ENCODE data around the gene FAM114A1.
"Not testable (repeated sequence)": the region's sequence is repeated elsewhere in the genome, so short reads cannot be mapped to it uniquely, and the experiment has no call there.

FAM114A1 gene

DNA sequence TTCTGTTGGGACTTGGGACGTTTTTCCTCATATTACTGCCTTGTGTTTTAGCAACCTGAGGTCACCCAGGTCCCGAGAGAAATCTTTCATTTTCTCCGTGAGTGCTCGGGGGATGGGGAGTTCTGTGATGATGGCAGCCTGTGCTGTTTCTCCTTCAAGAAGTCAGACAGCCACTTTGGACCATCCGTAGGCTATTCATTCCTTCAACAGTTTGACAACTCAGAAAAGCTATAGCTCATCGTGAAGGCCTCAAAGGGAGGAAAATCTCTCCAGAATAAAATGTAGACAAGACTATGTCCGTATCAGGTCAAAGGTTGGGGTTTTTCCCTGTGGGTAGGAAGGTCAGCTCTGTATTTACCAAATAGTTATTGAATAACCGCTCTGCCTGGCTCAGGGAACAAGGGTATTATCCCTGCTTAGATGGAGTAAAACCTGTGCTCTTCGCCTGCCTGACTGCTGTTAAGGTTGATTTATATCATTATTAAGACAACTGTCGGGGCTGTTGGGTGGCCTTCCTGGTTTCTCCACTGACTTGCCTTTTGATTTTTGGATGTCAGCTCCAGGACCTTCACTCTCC, 36.6 kb downstream of the FAM114A1 start:
- no peak for DNase-seq (ENCODE audit: low read depth in 2 of 2)

DNA sequence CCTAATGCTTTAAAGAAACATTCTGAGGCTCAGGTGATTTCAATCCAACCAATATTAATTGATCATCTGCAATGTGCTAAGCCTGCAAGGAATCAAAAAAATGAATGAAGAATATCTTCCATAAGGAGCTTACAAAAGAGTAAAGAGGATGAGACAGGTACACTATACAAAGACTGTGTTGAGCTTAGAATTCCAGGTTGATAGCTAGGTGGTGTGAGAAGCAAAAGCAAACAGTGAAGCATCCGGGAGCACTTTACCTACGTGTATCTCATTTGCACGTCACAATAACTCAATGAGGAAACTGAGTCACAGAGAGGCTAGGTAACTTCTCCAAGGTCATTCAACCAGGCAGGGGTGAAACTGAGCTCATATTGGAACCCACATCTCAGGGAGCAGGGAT, 37.1 kb downstream of the FAM114A1 start:
- no peak for DNase-seq (ENCODE audit: low read depth in 2 of 2)

- no peak for DNase-seq (ENCODE audit: low read depth in 2 of 2)
Observed at GRCh38 chr4:38905652-38906385, 38.2 kb downstream of the FAM114A1 start.

- DNase-seq (ENCODE audit: low read depth in 2 of 2) = no peak
Observed at GRCh38 chr4:38907696-38908270, 40.2 kb downstream of the FAM114A1 start.

GRCh38 chr4:38909015-38909414, 41.4 kb downstream of the FAM114A1 start:
- DNase-seq (ENCODE audit: low read depth in 2 of 2) = no peak

- DNase-seq (ENCODE audit: low read depth in 2 of 2) = no peak
Observed at GRCh38 chr4:38911257-38911656, 43.7 kb downstream of the FAM114A1 start.

- DNase-seq (ENCODE audit: low read depth in 2 of 2) = no peak
Observed at GRCh38 chr4:38914854-38915253, 47.2 kb downstream of the FAM114A1 start.

DNA sequence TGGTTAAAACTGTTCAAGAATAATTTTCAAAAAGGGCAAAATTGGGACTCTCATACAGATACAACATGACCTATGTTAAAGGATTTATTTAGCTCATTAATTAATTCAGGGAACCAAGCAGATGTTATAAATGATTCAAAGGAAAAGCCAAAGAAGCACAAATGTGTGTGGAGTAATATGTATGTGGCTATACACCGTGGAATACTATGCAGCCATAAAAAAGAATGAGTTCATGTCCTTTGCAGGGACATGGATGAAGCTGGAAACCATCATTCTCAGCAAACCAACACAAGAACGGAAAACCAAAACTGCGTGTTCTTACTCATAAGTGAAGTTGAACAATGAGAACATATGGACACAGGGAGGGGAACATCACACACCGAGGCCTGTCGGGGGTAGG, 48.7 kb downstream of the FAM114A1 start:
- not testable (repeated sequence) for DNase-seq (ENCODE audit: low read depth in 2 of 2)

- no peak for DNase-seq (ENCODE audit: low read depth in 2 of 2)
Observed at GRCh38 chr4:38917481-38918025, 49.9 kb downstream of the FAM114A1 start.

DNA sequence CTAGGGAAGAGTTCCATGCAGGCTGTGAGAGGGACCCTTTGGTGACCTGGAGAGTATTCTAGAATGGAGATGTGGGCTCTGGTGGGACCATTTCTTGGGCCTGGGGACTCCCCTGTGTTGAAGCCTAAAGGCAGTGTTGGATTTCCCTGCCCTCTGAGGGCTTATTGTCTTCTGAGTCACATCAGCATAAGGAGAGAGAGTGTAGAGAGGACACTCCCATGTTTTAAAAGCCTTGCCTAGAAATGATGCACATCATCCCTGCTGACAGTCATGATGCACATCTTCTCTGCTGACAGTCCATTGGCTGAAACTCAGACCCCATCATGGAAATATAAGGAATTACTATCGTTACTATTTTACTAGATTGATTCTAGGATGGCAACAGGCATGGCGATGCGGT, 51.9 kb downstream of the FAM114A1 start:
- no peak for DNase-seq (ENCODE audit: low read depth in 2 of 2)

DNA sequence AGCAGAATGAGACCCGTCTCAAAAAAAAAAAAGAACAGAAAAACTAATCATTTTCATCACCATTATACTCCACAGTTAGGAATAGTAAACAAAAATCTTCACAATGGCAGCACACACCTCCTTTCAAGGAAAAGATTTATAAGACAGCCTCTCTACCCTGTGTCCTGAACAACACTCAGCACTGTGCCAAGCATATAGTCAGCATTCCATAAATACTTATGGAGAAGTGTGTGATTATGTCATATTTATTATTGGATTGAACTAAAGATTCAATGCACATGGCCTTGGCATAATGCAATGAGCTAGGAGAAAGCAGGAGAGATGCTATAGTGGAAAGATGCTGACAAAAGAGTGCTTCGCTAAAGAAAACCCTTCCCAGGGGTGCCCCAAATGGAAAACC, 52.6 kb downstream of the FAM114A1 start:
- DNase-seq (ENCODE audit: low read depth in 2 of 2) = no peak

- no peak for DNase-seq (ENCODE audit: low read depth in 2 of 2)
Observed at GRCh38 chr4:38920677-38921076, 53.1 kb downstream of the FAM114A1 start.

DNA sequence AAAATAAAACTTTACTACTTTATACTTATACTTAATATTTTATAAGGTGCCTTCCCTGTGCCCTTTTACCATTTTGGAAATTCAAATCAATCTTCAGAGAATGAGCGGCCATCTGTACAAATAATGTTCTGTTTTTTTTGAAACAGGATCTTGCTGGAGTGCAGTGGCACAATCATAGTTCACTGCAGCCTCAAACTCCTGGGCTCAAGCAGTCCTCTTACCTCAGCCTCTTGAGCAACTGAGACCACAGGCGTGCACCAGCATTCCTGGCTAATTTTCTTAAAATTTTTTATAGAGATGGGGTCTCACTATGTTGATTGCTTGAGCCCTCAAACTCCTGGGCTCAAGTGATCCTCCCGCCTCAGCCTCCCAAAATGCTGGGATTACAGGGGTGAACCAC, 53.5 kb downstream of the FAM114A1 start:
- DNase-seq (ENCODE audit: low read depth in 2 of 2) = no peak

- DNase-seq (ENCODE audit: low read depth in 2 of 2) = no peak
Observed at GRCh38 chr4:38923746-38924145, 56.1 kb downstream of the FAM114A1 start.

DNA sequence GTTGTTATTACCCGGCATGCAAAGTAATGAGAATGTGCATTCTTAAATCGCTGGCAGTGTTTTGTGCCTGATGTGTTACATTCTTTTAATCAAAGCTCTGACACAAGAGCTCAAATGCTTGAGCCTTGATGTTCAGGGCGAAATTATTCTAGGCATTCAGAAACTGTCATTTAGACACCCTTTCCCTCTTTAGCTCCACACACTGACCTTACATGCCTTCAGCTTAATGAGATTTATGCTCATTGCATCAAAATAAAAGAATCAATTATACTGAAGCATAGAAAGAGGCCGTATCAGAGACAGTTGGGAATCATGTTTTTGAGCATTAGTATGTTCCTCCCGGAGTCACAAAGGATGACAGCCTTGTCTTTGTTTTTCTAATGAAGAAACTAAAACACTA, 56.7 kb downstream of the FAM114A1 start:
- no peak for DNase-seq (ENCODE audit: low read depth in 2 of 2)

GRCh38 chr4:38925492-38926413, 58.1 kb downstream of the FAM114A1 start:
- no peak for DNase-seq (ENCODE audit: low read depth in 2 of 2)

GRCh38 chr4:38926896-38927295, 59.3 kb downstream of the FAM114A1 start:
- no peak for DNase-seq (ENCODE audit: low read depth in 2 of 2)

- no peak for DNase-seq (ENCODE audit: low read depth in 2 of 2)
Observed at GRCh38 chr4:38928568-38928967, 61.0 kb downstream of the FAM114A1 start.

GRCh38 chr4:38928974-38929373, 61.4 kb downstream of the FAM114A1 start:
- no peak for DNase-seq (ENCODE audit: low read depth in 2 of 2)

GRCh38 chr4:38930204-38930603, 62.6 kb downstream of the FAM114A1 start:
- no peak for DNase-seq (ENCODE audit: low read depth in 2 of 2)

GRCh38 chr4:38930707-38931106, 63.1 kb downstream of the FAM114A1 start:
- DNase-seq (ENCODE audit: low read depth in 2 of 2) = no peak

DNA sequence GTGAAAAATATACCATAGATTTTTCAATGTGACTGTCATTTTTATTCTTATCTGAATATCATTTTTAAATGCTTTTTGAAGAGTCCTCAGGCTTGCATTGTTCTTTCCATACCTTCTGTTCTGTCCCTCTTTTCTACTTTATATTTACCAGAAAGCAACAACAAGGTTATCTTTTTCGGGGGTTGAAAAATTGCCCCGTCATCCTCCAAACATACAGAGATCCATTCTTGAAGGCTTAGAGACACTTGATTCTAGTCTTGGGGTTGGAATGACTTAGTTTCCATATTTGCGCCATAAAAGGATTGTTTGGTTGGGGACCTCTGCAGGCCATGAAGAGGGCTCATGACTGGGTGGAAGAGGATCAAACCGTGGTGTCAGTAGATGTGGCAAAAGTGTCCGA, 63.5 kb downstream of the FAM114A1 start:
- DNase-seq (ENCODE audit: low read depth in 2 of 2) = no peak
